K562 (cell line): ENCODE data around the gene ZCCHC14. TPM values are rescaled to one million over a fixed set of nuclear protein-coding genes. Genes with fewer than 3 reads are reported as not detected.

Experiments used
- CGGBP1 ChIP-seq: fragments of 250-450 bp; sonication (Bioruptor Pico); IDR thresholded peaks from 2 replicates; pipeline ENCODE4 v1.9.0; 2021; ENCODE audit warnings: mild to moderate bottlenecking
- E2F1 ChIP-seq: sonication (generic); formaldehyde crosslinking; IDR thresholded peaks from 2 replicates; pipeline ENCODE4 v1.8.1; 2023; ENCODE audit warnings: mild to moderate bottlenecking, missing genetic modification reagents, moderate library complexity
- HDAC2 ChIP-seq: fragments of 450-650 bp; IDR thresholded peaks from 2 replicates; pipeline ENCODE4 v1.6.1; 2016; ENCODE audit warnings: mild to moderate bottlenecking
- HNRNPL ChIP-seq: fragments of 200-400 bp; formaldehyde crosslinking; IDR thresholded peaks from 2 replicates; pipeline ENCODE4 v1.6.1; 2017; ENCODE audit warnings: low read depth, mild to moderate bottlenecking, low read length
- NRF1 ChIP-seq, 2 experiments: fragments of 450-650 bp; IDR thresholded peaks in 1 of 2; conservative IDR thresholded peaks in 1 of 2; 2 replicates each; pipeline ENCODE4 v1.6.1; 2014; ENCODE audit warnings: mild to moderate bottlenecking in 2 of 2
- PRDM10 ChIP-seq: fragments of 450-650 bp; IDR thresholded peaks from 2 replicates; pipeline ENCODE4 v1.6.1; 2018; ENCODE audit not compliant: partially characterized antibody
- PYGO2 ChIP-seq: fragments of 450-650 bp; IDR thresholded peaks from 2 replicates; pipeline ENCODE4 v1.6.1; 2016; ENCODE audit warnings: mild to moderate bottlenecking, missing genetic modification characterization, moderate library complexity, missing compliant biosample characterization
- REST ChIP-seq, 2 experiments: fragments of 450-650 bp; formaldehyde crosslinking in 1 of 2; IDR thresholded peaks; 2 replicates each; pipeline versions ENCODE4 v1.4.0 to v1.6.1; 2014 to 2020; ENCODE audit warnings: mild to moderate bottlenecking in 2 of 2, borderline replicate concordance in 1 of 2, low read depth in 1 of 2
- SMARCB1 ChIP-seq: IDR thresholded peaks from 2 replicates; pipeline ENCODE4 v1.6.1; 2011; ENCODE audit warnings: improper control_type of control experiment, low read depth; ENCODE audit not compliant: insufficient read length
- TAF7 ChIP-seq: fragments of 450-650 bp; IDR thresholded peaks from 2 replicates; pipeline ENCODE4 v1.6.1; 2016; ENCODE audit warnings: missing genetic modification characterization, missing compliant biosample characterization
- ZEB2 ChIP-seq: fragments of 450-650 bp; IDR thresholded peaks from 2 replicates; pipeline ENCODE4 v1.6.1; 2016
- polyA plus RNA-seq, 8 experiments: library from polyadenylated mRNA; depleted of rRNA in 4 of 8; stranded (reverse) in 5 of 8; unstranded in 3 of 8; fragments of >200 nt; fragmentation: Nextera tagmentation in 2 of 8; fragmentation: Illumina TruSeq in 1 of 8; extraction: Ambion mirVana in 2 of 8; extraction: Trizol in 1 of 8; gene quantifications; 2 replicates each; pipeline versions ENCODE4 v1.2.1 to v1.2.3, GENCODE V29; 2011 to 2014; ENCODE audit warnings: inconsistent platforms in 1 of 8, missing spikeins in 1 of 8
- total RNA-seq, 7 experiments: library from RNA; depleted of rRNA in 6 of 7; stranded (reverse); fragments of >200 nt in 6 of 7; fragmentation: Illumina TruSeq in 2 of 7; extraction: Trizol in 2 of 7; gene quantifications; 2 replicates each; pipeline versions ENCODE4 v1.2.1 to v1.2.3, GENCODE V29; 2011 to 2021; ENCODE audit warnings: low replicate concordance in 1 of 7

ZCCHC14 gene
- total and polyA plus RNA-seq, 9 of the 15 experiments (the other 6 are each of a cell fraction or from before 2014, with no cell fraction given) = 1.5 to 12.4 (median 2.9) TPM

- TF ChIP-seq PRDM10 = no peak
- TF ChIP-seq NRF1 (conservative IDR thresholded peaks at IDR 0.05 in 1 of 2, IDR thresholded peaks at IDR 0.05 in 1 of 2) = peak; percentile 42 to 50
- peak; percentile 98 for TF ChIP-seq ZEB2
- no peak for TF ChIP-seq TAF7
- TF ChIP-seq PYGO2 (tag) = no peak
- TF ChIP-seq CGGBP1 (CRISPR knock-in tag) = no peak
- no peak for TF ChIP-seq E2F1
- TF ChIP-seq HNRNPL = no peak
- TF ChIP-seq HDAC2 = peak; percentile 62
- TF ChIP-seq REST (IDR thresholded peaks at IDR 0.05; ENCODE audit: borderline replicate concordance) = peak; percentile 67; the same call in 1 of the 2 replicates
- no peak for TF ChIP-seq REST (CRISPR knock-in tag; IDR thresholded peaks at IDR 0.05; ENCODE audit: low read depth)
- no peak for TF ChIP-seq SMARCB1
Observed at GRCh38 chr16:87461466-87461991, 31.3 kb downstream of the ZCCHC14 start (continued).
